DMS 273 treated with DMSO at 0.1 percent for 48 hours (cell line): Measurements from ENCODE around the gene CNTF.
A peak's percentile ranks its signal among the peaks of the same experiment; 100 is the strongest.
"Not testable (repeated sequence)": the region's sequence is repeated elsewhere in the genome, so short reads cannot be mapped to it uniquely, and the experiment has no call there.

Source experiments
- DNase-seq: peaks from one replicate; lab custom pipeline; 2025; lab: John Stamatoyannopoulos, UW

Gene CNTF

GRCh38 chr11:58622344-58622743, at the start of gene CNTF:
CNTF (plus strand) TSS chr11:58622665; CDS start chr11:58622753, 88 bp downstream.
- DNase-seq = no peak

- not testable (repeated sequence) for DNase-seq
Measured at GRCh38 chr11:58572906-58573305, 49.6 kb upstream of the CNTF start.

GRCh38 chr11:58573451-58574104, 48.9 kb upstream of the CNTF start:
- DNase-seq = no peak

GRCh38 chr11:58574881-58575280, 47.6 kb upstream of the CNTF start:
- no peak for DNase-seq

GRCh38 chr11:58575377-58576020, 47.0 kb upstream of the CNTF start, which contains the start of gene LPXN:
LPXN (minus strand) TSS chr11:58575856; CDS start chr11:58575772, 84 bp downstream.
- no peak for DNase-seq

GRCh38 chr11:58576887-58577471, 45.5 kb upstream of the CNTF start:
- DNase-seq = no peak

- DNase-seq = no peak
Measured at GRCh38 chr11:58577555-58578135, 44.8 kb upstream of the CNTF start.

- DNase-seq = peak; percentile 96
Measured at GRCh38 chr11:58578136-58578634, 44.3 kb upstream of the CNTF start.

- peak; percentile 89 for DNase-seq
Measured at GRCh38 chr11:58578635-58579191, 43.8 kb upstream of the CNTF start, which contains the start of gene ZFP91. ZFP91 (plus strand) TSS chr11:58579063; CDS start chr11:58579282, 219 bp downstream.

- peak; percentile 69 for DNase-seq
Measured at GRCh38 chr11:58579192-58580129, 43.0 kb upstream of the CNTF start.

GRCh38 chr11:58580311-58580710, 42.2 kb upstream of the CNTF start:
- DNase-seq = no peak

GRCh38 chr11:58582437-58582836, 40.0 kb upstream of the CNTF start:
- DNase-seq = no peak

- no peak for DNase-seq
Measured at GRCh38 chr11:58586998-58587397, 35.5 kb upstream of the CNTF start.

GRCh38 chr11:58591659-58592058, 30.8 kb upstream of the CNTF start:
- no peak for DNase-seq

- no peak for DNase-seq
Measured at GRCh38 chr11:58592760-58593472, 29.5 kb upstream of the CNTF start.

GRCh38 chr11:58594826-58595225, 27.6 kb upstream of the CNTF start:
- no peak for DNase-seq

GRCh38 chr11:58596621-58597020, 25.8 kb upstream of the CNTF start:
- no peak for DNase-seq

- DNase-seq = no peak
Measured at GRCh38 chr11:58597486-58598144, 24.9 kb upstream of the CNTF start.

GRCh38 chr11:58600510-58600909, 22.0 kb upstream of the CNTF start:
- DNase-seq = no peak
